NCI-H748 (cell line): ENCODE data around the gene PLP2.
"Not testable (repeated sequence)": the region's sequence is repeated elsewhere in the genome, so short reads cannot be mapped to it uniquely, and the experiment has no call there.

Experiments used
- DNase-seq: peaks from one replicate; lab custom pipeline; 2025; ENCODE audit not compliant: unreplicated experiment; lab: John Stamatoyannopoulos, UW

The PLP2 gene

GRCh38 chrX:49171752-49172279 is at the start of gene PLP2:
Gene PLP2 (plus strand): TSS chrX:49171898. CDS start chrX:49172001, 103 bp downstream.
- peak; percentile 53 for DNase-seq

GRCh38 chrX:49122499-49122898 is 49.2 kb upstream of the PLP2 start:
- no peak for DNase-seq

GRCh38 chrX:49127742-49128258 is 43.9 kb upstream of the PLP2 start:
- DNase-seq, result not testable (repeated sequence)

GRCh38 chrX:49129427-49129826 is 42.3 kb upstream of the PLP2 start:
- no peak for DNase-seq

GRCh38 chrX:49132275-49132674 is 39.4 kb upstream of the PLP2 start:
- DNase-seq, result not testable (repeated sequence)

- DNase-seq, result no peak
Observed at GRCh38 chrX:49133759-49134158, 37.9 kb upstream of the PLP2 start.

GRCh38 chrX:49137492-49137891 is 34.2 kb upstream of the PLP2 start:
- DNase-seq, result no peak

GRCh38 chrX:49139713-49140112 is 32.0 kb upstream of the PLP2 start:
- DNase-seq, result no peak

GRCh38 chrX:49142264-49142663 is 29.4 kb upstream of the PLP2 start:
- peak; percentile 1 for DNase-seq

- not testable (repeated sequence) for DNase-seq
Observed at GRCh38 chrX:49143154-49143553, 28.5 kb upstream of the PLP2 start.

GRCh38 chrX:49147282-49147681 is 24.4 kb upstream of the PLP2 start:
- DNase-seq, result no peak

- DNase-seq, result no peak
Observed at GRCh38 chrX:49147936-49148335, 23.8 kb upstream of the PLP2 start.

GRCh38 chrX:49148390-49149100 is 23.2 kb upstream of the PLP2 start:
- not testable (repeated sequence) for DNase-seq

- DNase-seq, result not testable (repeated sequence)
Observed at GRCh38 chrX:49149291-49149690, 22.4 kb upstream of the PLP2 start.

- DNase-seq, result no peak
Observed at GRCh38 chrX:49153467-49153866, 18.2 kb upstream of the PLP2 start.

- DNase-seq, result peak; percentile 61
Observed at GRCh38 chrX:49155243-49155899, 16.3 kb upstream of the PLP2 start.

GRCh38 chrX:49155900-49156837 is 15.5 kb upstream of the PLP2 start:
- peak; percentile 88 for DNase-seq

- no peak for DNase-seq
Observed at GRCh38 chrX:49157194-49157593, 14.5 kb upstream of the PLP2 start.

- DNase-seq, result no peak
Observed at GRCh38 chrX:49160908-49161307, 10.8 kb upstream of the PLP2 start.

GRCh38 chrX:49161632-49162031 is 10.1 kb upstream of the PLP2 start:
- DNase-seq, result no peak

GRCh38 chrX:49162620-49163019 is 9.1 kb upstream of the PLP2 start, which contains the start of gene MAGIX:
Gene MAGIX (plus strand): TSS chrX:49162758. CDS start chrX:49162890, 132 bp downstream.
- DNase-seq, result no peak
